H54 (cell line): ENCODE measurements around the gene PTPRR.

Source experiments
- DNase-seq: peaks from one replicate; pipeline ENCODE4 v3.0.0; 2011; ENCODE audit warnings: low spot score, mixed read lengths; ENCODE audit not compliant: insufficient read length
- FAIRE-seq: peaks from 3 replicates; lab custom pipeline; 2011; peaks lifted over from hg19 to GRCh38; lab: Jason Lieb, UNC
- POLR2A ChIP-seq: IDR thresholded peaks from 2 replicates; pipeline ENCODE4 v1.6.1; 2011; ENCODE audit warnings: low read depth, mild to moderate bottlenecking, low read length

PTPRR gene, protein sequence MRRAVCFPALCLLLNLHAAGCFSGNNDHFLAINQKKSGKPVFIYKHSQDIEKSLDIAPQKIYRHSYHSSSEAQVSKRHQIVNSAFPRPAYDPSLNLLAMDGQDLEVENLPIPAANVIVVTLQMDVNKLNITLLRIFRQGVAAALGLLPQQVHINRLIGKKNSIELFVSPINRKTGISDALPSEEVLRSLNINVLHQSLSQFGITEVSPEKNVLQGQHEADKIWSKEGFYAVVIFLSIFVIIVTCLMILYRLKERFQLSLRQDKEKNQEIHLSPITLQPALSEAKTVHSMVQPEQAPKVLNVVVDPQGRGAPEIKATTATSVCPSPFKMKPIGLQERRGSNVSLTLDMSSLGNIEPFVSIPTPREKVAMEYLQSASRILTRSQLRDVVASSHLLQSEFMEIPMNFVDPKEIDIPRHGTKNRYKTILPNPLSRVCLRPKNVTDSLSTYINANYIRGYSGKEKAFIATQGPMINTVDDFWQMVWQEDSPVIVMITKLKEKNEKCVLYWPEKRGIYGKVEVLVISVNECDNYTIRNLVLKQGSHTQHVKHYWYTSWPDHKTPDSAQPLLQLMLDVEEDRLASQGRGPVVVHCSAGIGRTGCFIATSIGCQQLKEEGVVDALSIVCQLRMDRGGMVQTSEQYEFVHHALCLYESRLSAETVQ

DNA sequence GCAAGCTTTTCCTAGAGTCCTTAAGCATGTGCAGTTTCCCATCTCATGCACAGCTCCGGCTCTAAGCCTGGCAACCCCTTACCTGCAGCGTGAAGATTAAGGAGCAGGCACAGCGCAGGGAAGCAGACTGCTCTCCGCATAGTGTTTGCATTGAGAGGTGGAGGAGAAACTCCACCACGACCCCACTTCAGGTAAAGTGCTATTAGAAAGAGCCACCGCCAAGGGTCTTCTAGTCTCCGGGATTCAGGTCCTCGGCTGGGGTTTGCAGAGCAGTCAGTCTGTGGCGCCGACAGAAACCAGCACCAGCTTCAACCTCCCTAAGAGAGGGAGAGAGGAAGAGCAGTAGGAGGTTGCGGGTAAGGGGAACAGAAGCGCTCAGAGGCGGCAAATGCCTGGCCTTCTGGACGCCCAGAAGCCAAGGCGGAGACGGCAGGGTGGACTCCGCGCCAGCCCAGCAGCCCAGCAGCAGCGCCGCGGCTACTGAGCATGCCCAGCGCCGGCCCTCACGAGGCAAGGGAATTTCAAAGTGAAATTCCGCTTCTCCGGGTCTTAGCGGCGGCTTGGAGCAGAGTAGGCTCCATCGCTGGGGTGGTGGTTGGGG, at the start of gene PTPRR:
PTPRR (minus strand) TSS at position 488 of the 601 bp plus-strand sequence; CDS start at position 140, 348 bp downstream.
- no peak for DNase-seq
- FAIRE-seq = no peak
- no peak for TF ChIP-seq POLR2A

DNA sequence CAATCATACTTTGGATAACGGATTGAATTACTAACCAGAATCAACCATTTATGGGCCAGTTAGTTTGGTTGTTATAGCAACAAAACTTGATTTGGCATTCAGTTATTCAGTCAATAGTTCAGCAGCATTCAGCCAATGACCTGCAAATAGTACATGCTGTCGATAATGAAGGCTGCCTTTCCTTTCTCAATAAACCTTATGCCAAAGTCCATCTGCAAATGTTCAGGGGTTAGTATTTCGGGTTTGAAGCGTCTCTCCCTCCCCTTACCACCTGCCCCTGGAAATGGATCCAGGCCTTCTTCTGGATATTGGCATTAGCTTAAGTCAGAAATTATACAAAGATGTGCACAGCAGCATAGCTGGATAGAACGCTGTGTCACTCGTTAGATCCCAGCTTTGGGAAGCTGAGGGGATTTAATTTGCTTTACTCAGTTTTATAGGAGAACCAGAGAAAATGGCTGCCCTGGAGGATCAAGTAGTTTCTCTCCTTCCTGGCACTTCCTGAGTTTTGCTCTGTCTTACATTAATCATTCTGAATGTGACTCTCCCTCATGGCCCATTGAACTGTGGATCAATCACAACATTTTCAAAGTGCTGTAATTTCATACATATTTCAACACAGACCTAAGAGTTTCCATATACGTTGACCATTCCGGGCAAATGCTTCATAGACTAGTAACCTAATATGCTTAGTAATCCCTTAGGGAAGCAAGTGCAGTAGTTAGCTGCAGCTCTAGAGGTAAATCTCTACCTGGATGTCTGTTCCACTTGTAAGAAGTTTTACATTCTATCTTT, 46.7 kb upstream of the PTPRR start:
- no peak for TF ChIP-seq POLR2A
- no peak for DNase-seq
- FAIRE-seq = no peak

DNA sequence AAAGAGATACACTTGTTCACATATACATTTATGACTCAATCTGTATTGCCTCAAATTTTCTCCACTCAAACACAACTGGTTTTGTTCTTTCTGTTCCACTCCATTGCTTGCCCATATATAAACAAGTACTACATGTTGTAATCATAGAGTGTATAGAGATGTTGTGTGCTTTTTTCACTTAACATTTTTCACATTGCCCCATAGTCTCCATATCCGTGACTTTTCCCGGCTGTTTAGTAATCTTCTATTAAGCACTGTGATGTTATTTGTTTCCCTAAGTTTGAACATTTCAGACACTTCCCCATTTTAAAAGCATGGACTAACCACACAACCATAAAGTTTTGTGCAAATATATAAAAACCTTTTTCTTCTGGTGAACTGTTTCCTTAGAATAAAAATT, 45.5 kb upstream of the PTPRR start:
- DNase-seq = no peak
- FAIRE-seq = no peak
- no peak for TF ChIP-seq POLR2A

DNA sequence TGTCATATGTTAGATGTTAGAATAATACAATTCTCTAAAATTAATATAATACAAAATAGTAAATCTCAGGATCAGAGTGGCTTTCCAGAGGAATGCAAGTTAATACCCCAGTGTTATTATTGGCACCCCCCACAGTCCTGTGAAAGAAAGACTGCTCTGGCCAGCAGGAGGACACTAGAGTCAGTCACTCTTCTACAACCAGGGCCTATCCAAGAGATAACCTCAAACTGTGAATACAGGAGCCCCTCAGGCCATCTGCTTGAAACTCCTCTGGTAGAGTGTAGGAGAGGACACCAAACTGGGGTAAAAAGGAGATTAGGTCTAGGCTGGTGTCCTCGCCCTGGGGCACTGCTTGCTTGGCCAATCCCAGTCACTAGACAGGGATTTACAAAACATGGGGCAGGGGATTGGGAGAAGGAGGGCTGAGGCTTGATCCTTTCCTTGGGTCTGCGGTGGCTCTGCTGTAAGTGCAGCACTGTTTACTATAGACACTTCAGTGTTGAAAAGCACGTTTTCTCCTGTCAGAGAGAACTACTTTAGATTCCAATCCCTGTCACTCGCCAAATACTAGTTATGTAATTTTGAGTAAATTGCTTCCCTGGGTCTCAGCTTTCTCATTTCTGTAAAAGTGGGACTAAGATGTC, 44.5 kb upstream of the PTPRR start:
- TF ChIP-seq POLR2A = no peak
- no peak for FAIRE-seq
- no peak for DNase-seq

DNA sequence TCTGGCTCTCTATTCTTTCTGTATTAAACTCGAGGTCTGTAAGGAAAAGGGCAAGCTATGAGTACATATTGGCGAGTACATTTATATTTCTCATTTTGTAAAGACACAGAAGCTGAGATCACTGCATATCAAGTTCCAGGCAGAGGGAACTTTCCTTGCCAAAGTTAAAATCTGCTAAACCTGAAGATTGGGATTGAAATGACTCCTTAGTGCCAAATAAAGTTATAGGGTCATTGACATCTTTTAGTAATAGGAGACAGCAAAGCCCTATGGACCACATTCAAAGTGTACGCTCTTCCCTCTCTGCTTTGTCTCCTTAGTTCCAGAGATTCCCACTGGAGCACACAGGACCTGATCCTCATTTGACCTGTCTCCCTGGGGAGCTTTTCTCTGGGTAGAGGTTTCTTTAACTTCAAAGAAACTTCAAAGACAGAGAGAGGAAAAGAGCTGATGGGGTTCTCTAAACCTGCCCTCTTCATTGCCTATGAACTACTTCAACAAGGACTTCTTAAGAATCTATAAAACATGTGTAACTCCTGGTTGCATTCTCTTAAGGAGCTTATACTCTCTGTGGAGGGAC, 42.6 kb upstream of the PTPRR start:
- DNase-seq = no peak
- FAIRE-seq = no peak
- TF ChIP-seq POLR2A = no peak

DNA sequence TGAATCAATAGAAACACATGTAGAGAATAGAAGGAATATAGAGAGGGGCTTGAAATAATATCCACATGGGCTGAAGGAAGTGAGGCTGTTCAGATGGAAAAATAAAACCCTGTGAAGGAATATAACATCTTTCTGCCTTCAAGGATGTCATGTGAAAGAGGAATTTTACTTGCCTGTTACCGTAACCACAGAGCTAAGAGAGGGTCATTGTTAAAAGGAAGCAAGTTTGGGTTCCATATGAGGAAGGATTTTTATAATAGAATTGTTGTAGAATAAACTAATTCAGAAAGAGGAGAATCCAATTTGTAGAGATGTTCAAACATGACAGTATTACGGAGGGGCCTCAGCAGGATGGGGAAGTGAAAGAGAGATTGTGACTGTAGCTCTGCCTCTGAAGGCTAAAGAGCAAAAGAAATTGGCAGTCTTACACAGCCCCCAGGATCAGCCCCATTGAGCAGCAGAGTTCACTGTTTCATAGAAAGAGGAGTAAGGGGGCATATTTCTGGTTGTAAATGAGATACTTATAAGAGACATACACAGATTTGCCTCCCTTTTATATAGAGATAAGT, 41.8 kb upstream of the PTPRR start:
- FAIRE-seq (no peak), DNase-seq (no peak)
- TF ChIP-seq POLR2A = no peak

DNA sequence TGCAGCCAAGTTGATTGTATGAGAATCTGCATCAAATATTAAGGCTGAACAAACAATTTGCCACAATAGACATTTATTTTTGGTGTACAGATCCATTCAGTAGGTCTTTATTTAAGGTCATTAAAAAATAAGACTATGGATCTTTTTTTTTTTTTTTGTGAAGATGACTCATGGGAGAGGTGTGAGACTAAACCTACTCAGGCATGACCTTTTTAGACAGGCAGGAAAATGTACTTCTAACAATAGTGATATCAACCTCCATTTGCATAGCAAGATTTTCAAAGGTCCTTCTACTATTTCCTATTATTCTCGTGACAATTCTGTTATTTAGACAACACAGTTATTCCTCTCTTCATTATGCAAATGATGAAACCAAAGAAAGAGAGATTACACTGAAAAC, 39.9 kb upstream of the PTPRR start:
- no peak for TF ChIP-seq POLR2A
- no peak for FAIRE-seq
- DNase-seq = no peak

DNA sequence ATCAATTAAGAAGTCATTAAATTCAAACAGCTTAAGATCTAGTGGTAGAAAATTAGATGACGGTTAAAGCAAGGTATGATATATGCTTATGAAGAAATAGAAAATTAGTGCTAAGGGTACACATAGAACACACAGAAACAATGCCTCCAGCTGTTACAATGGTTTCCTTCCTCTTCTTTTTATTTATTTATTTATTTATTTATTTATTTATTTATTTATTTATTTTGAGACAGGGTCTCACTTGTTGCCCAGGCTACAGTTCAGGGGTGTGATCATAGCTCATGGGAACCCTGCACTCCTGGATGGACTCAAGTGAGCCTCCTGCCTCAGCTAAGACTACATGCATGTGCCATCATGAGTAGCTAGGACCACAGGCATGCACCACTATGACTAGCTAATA, 34.9 kb upstream of the PTPRR start:
- no peak for DNase-seq
- no peak for FAIRE-seq
- no peak for TF ChIP-seq POLR2A

DNA sequence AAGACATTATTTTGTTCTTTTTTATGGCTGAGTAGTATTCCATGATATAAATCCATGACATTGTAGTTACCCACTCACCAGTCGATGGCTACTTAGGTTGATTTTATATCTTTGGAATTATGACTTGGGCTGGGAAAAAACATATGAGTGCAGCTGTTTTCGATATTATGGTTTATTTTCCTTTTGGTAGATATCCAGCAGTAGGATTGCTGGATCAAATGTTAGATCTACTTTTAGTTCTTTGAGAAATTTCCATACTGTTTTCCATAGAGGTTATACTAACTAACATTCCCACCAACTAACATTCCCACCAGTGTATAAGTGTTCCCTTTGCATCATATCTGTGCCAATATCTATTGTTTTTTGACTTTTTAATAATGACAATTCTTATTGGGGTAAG, 29.9 kb upstream of the PTPRR start:
- DNase-seq (no peak), FAIRE-seq (no peak)
- TF ChIP-seq POLR2A = no peak

DNA sequence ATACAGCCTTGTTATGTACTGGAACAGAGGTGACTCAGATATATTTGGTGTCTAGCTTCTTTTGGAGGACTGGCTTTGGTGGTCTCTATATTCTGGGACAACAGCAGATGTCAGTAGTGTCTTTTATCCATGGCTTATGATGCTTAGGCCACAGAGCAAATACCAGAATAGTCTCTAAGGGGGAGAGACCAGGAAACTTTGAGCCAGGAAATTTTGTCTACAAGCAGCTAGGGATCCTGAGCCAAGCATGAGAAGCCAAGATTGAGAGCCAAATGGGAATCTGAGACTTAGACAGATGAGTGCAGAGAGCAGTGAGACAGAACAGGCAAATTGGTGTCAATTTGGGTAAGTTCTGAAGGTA, 28.4 kb upstream of the PTPRR start:
- TF ChIP-seq POLR2A = no peak
- FAIRE-seq (no peak), DNase-seq (no peak)

DNA sequence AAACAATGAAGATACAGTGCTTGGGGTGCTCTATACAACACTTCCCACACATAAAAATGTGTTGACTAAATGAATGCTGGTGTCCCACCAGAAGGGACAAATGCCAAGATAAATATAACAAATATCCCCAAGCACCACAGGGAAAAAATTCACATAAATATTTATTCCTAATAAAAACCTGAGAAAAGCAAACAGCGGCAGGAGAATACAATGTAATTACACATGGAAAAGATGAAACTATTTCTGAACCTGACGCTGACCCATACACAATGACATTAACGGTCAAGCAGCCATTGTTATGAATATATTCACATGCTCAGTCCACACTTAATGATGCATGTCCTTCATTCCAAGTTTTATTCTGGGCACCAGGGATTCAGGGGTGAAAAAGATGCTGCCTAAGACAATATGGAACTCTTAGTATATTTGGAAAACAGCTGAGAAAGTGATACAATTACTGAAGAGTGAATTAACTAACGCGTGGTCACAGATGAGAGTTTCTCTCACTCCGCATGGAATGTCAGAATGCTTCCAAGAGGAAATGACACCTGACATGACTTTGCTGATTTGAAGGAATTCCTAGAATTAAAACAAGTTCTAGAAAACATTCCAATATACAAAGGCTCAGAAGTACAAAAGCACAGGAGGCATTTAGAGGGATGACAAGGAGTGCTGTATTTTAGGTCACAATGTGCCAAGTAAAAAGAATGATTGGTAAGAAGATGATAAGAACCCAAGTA, 27.9 kb upstream of the PTPRR start:
- no peak for FAIRE-seq
- TF ChIP-seq POLR2A = no peak
- DNase-seq = no peak

DNA sequence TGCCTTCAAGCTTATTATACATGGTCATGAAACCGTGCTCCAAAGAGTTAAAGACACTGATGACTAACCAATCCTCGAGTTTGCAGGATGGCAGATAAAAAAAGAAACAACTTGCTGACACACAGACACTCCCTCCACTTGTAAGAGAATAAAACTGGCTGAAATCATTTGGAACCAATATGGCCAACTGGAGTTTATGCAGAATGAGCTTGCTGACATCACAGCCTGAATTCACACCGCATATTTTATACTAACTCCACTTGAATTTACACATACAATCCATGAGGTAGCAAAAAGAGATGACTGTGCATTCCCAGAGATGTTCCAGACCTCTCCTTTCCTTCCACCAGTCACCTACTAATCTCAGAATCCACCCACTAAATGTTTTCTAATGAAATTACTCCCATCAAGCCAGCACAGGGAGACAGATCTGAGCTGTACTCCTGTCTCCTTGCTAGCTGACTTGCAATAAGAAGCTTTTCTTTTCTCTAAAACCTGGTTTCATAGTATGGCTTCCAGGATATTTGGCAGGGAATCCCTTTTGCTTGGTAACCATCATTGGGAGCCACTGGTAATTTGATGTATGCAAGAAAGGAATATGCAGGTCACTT, 15.8 kb upstream of the PTPRR start:
- DNase-seq (no peak), FAIRE-seq (no peak)
- TF ChIP-seq POLR2A = no peak

DNA sequence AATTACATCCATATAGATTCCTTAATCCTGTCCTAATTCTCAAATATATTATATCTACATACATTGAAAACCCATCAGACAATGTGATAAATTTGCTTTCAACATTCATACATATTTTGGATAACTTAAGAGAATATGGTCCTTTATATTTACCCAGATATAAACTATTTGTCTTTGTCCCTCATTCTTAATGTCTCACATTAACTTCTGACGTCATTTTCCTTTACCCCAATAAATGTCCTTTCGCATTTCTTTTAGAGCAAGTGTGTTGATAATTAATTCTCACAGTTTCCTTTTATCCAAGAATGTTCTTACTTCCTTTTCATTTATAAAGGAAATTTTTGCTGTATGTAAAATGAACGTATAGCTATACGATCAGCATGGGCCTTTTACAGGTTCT, 12.6 kb upstream of the PTPRR start:
- DNase-seq = no peak
- TF ChIP-seq POLR2A = no peak
- FAIRE-seq = no peak
